DMS79 treated with DMSO at 0.1 percent for 48 hours (cell line): Measurements from ENCODE around the gene CAMK4.

Experiments used
- DNase-seq: peaks from one replicate; lab custom pipeline; 2025; lab: John Stamatoyannopoulos, UW

CAMK4 gene

GRCh38 chr5:111537141-111538024 lies 313.2 kb downstream of the CAMK4 start:
- DNase-seq: no peak
